Embryonic facial prominence (tissue), 1 donor: ENCODE data around the gene VPS8.
"Not testable (repeated sequence)": the region's sequence is repeated elsewhere in the genome, so short reads cannot be mapped to it uniquely, and the experiment has no call there.

Experiments
- DNase-seq: peaks from one replicate; pipeline ENCODE4 v3.0.0-alpha.2; 2016; ENCODE audit errors: extremely low spot score

VPS8 gene

DNA sequence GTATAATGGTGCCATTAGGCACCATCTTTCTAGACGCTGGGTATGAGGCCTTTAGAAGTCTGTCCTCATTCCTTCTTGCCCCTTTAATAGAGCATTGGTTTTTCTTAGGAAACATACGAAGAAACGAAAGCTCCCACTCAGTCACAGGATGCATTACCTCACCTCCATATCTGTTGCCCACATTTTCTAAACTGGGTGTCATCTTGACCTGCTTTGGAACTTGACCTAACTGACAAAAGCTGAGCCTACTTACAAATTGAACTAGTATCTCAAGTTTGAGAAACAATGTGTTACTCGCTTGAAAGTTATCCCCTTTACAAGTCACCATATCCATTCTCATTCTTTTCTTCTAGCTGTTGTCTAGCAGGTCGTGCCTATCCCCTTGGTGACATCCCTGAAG, 102.7 kb downstream of the VPS8 start:
- no peak for DNase-seq

DNA sequence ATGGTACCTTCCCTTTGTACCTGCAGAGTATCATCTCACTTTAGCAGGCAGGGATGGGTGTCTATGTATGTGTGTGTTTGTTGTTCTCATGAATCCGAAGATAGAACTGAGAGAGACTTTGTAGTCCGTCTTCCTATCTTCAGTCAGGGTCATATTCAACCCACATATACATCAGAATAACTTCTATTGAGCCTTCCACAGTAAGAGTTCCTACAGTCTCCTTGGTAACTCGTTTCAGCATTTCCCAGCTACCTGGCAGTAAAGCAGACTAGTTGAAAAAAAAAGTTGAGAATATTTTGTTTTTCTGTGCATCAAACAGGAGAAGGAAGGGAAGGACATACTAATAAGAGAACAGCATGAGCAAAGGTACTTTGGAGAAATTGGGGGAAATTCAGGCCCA, 106.8 kb downstream of the VPS8 start:
- no peak for DNase-seq

DNA sequence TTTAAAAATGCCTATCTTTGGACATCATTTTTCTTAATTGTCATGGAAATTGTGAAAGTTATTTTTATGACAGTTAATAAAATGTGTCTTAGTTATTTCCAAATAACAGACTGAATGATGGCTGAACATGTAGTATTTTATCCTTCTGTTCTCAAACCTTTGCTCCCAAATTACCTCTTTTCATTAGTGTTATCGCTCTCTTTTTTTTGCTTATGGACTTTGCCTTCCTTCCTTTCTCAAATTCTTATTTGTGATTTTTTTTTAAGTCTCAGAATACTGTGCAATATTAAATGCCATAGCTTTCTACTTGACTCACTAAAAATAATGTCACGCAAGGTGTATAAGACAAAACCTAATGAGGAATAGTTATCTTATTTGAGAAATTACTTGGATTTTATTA, 107.7 kb downstream of the VPS8 start:
- DNase-seq, result no peak

DNA sequence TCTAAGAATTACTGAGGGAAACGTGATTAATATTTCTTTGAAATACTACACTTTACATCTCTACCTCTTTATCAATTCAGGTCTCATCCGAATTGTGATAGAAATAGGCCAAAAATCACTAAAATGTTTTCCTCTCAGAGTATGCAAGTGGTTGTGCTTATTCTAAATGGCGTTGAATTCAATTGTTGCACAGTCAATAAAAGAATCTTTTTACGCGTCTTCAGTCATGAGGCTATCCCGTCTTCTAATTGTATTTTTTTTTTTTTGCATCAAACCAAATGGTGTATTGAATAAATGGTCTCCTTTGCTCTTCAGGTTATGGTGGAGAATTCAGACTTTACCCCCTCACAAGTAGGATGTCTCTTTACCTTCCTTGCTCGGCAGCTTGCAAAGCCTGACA, 112.6 kb downstream of the VPS8 start:
- DNase-seq, result no peak

DNA sequence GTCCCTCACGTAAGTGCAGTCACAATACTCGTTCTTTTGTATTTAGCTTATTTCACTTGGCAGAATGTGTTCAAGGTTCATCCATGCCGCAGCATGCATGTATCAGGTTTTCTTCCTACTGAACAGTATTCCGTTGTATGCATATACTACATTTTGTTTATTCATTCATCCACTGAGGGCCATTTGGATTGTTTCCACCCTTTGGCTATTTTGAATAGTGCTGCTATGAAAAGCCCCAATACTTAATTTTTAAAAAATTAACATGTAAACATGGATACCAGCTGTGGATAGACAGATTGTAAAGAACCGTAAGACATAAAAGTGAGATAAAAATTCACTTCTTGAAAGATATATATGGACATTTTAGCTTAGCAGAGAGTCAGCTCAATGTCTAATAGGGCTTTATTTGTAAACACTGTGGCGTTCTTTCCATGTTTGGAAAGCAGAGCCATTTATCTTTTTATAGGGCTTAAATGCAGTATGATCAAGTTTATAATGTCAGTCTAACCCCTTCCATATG, 115.9 kb downstream of the VPS8 start:
- DNase-seq, result no peak

DNA sequence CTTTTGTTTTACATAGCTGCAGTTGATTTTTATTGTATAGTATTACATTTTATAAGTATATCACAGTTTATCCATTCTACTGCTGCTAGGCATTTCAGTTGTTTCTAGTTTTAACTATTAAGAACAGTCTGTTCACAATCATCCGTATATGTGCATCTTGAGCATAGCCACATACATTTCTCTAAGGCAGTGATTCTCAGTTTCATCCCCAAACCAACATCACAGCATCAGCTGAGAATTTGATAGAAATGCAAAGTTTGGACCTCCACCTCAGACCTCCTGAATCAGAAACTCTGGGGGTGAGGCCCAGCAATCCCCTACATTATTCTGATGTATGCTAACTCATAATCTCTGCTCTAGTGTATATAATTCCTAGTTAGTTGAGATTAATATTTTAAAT, 120.8 kb downstream of the VPS8 start:
- DNase-seq, result no peak

DNA sequence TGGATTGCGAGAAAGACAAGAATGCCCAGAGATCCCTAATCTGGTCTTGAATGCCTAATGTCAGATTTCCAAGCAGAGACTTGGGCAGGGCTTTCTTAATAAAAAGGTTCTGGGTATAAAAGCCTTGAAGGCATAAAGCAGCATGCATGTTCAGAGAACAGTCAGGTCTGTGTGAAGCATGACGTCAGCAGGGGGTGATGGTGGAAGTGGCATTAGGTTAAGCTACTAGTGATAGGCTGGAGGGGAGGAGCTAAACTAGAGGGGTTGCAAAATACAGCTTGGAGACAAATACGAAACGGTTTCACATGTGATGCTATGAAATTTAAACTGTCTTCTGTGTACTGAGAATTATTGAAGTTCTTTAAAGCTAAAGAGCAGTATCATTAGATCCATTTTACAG, 125.6 kb downstream of the VPS8 start:
- no peak for DNase-seq

DNA sequence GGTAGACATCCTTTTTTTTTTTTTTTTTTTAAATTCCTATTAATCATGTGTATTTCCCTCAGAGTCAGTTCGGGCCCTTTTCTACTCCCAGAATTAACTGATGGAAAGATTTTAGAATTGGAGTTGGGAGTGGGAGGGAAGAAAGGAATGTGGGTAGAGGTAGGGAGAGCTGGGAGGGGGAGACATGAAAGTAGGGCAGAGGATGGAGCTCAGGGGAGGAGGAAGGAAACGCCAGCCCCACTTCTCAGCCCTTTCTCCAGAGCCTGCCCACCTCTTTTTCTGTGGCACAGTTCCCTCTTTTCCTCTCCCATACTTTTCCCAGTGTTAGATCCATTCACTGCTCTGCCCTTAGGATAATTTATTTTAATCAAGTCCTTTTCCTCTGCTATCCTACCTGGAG, 129.4 kb downstream of the VPS8 start:
- no peak for DNase-seq

DNA sequence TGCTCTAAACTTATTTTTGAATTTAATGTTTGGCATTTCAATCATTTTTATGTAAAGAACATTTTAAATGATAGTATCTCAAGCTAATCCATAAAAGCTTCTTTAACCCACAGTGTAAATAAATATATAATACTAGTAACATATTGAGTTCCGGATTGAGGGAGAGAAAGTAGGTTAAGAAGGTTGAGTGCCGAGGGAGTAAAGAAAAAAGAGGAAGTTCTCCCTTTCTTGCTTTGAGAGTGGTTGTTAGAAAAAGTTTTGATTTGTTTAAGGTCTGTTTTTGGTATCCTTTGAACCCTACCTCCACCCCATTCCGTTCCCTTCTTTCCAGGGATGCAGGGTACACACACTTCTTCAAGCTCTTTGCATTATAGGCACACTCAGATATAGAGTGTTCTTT, 130.8 kb downstream of the VPS8 start:
- no peak for DNase-seq

DNA sequence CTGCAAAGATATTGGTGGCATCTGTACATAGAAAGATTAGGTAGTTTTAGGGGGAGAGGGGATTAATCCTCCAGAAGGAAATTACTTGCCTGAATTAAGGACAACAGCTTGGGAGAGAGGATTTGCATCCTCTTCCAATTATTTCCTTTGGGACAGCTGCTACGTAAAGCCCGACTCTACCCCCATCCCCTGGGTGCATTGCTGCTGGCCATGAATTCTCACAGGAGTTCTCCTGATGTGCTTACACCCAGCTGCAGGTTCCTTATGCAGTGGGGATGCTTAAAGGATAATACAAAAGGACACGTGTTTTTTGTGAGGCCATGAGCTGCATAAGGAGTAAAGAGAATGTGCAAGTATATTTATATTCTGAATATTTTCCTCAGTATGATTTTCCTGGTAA, 132.3 kb downstream of the VPS8 start:
- no peak for DNase-seq

DNA sequence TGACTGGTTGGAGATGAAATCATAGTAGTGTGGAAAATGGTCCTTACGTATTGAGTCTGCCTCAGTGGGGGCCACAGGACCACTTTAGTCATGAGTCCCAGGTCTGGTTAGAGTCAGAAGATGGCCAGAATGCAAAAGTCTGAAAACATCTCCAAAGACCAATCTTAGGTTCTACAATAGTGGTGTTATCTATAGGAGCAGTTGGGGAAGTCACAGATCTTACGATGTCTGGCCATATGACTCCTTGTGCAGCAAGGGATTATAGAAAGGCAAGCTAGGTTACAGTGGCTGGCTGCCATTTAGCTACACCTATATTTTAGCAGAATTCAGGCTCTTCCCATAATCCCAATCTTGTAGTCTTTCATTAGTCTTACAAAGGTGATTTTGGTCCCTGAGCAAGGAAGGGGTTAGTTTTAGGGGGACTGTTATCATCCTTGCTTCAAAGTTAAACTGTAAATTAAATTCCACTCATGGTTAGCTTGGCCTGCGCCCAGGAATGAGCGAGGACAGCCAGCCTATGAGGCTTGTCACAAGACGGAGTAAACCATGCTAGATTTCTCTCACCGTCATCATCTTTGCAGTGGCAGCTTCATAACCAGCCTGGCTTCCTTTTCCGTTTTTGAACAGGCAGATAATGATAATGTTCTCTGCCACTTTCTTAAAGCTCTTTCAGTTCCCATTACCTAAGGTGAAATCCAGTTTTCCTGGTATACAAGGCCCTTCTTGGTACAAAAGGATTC, 134.1 kb downstream of the VPS8 start:
- no peak for DNase-seq

DNA sequence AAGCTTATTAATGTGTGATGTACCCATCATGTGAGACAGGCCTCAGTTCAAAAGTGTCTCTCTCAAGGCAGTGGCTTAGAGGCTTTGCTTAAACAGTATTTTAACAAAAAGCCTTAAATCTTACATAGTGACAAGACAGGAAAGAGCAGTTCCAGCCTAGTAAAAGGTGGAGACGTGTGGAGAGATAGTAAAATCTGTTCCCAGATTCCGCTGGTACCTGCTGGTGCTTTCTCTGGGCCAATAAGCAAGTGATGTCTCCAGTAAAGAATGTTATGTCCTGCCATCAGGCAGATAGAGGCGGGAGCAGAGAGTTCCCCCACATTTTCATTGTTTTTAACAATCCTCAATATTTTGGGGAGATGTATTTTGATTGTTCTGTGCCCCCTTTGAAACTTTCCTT, 135.0 kb downstream of the VPS8 start:
- DNase-seq, result no peak

DNA sequence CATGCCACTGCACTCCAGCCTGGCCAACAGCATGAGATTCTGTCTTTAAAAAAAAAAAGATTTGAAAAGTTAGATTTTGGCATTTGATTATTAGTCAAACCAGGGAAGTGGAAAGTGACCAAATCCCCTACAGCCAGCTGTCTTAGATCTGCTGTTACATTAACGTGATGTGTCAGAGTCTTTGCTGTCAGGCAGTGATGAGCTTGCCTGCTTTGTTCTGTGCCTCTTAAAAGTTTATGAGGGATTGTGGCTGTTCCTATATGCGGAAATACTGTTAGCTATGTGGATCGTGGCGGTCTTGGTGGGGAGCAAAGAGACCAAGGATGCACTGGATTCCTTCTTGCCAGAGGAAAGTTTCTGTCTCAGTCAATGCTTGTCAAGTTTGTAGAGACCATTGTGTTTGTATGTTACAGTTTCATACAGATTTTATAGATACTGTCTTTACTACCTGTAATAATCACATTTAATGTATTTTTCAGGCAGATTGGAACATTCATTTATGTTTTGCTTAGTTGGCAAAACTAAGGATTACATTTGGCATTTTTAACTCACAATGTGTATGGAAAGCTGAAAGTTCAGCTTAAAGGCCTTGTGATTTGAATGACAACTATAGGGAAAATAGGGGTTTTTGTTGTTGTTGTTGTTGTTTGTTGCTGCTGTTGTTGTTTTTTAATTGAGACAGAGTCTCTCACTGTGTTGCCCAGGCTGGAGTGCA, 137.4 kb downstream of the VPS8 start:
- no peak for DNase-seq

DNA sequence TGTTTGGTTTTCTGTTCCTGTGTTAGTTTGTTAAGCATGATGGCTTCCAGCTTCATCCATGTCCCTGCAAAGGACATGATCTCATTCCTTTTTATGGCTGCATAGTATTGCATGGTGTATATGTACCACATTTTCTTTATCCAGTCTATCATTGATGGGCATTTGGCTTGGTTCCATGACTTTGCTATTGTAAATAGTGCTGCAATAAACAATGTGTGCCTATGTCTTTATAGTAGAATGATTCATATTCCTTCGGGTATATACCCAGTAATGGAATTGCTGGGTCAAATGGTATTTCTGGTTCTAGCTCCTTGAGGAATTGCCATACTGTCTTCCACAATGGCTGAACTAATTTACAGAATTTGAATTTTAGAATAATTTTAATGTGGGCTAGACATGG, 138.8 kb downstream of the VPS8 start:
- not testable (repeated sequence) for DNase-seq

DNA sequence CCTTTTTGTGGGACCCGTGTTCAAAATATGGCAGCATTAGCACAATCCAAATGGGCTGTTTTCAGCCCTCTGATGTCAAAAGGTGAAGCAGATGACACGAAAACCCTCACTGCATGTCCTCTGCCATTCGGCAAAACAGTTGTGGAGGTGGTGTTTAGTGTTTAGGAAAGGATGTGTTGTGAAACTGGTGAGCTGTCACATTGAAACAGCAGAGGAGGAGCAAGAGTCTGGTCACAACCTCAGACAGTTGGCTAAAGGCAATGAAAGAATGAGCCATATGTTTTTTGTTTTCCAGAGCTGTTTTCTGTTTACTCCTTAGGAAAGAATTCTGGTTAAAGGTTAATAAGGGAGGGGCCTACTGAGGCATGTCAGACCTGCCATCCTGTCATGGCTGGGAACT, 140.7 kb downstream of the VPS8 start:
- DNase-seq, result no peak

DNA sequence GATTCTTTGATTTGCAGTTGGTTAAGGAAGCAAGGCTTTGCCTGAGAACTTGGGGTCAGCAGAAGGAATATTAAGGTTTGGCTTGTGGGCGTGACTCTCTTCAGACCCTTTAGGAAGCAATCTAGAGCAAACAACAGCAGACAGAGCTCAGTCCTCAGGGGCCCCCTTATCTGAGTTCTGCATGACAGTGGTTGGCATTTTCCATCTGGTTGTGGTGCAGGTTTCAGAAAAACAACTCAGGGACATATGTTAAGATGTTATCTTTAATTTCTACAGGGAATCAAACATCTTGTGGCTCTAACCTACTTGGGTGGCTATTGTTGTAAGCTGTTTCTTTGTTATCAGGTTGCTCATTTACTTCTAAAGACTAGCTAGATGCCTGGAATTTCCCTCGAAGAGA, 141.4 kb downstream of the VPS8 start:
- no peak for DNase-seq

DNA sequence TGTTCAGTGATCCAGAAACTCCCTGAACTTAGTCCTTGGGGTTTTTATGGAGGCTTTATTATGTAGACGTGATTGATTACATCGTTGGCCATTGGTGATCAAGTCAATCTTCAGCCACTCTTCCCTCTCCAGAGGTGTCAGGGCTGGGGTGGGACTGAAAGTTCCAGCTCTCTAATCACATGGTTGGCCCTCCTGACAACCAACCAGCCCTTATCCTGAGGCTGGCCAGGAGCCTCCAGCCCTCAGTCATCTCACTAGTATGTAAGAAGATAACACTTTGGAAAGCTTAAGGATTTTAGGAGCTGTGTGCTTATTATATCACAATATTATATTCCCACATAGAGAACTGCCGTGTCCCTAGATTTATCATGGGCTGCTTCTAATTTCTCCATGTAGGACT, 142.3 kb downstream of the VPS8 start:
- no peak for DNase-seq

DNA sequence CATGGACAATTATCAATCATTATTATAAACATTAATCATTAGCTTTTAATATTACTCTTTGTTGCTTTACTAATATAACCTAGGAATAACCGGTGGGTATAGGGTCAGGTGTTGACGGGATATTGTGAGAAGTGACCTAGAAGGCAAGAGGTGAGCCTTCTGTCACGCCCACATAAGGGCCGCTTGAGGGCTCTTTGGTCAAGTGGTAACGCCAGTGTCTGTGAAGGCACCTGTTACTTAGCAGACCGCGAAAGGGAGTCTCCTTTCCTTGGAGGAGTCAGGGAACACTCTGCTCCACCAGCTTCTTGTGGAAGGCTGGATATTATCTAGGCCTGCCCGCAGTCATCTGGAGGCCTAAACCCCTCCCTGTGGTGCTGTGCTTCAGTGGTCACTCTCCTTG, 142.9 kb downstream of the VPS8 start:
- not testable (repeated sequence) for DNase-seq

DNA sequence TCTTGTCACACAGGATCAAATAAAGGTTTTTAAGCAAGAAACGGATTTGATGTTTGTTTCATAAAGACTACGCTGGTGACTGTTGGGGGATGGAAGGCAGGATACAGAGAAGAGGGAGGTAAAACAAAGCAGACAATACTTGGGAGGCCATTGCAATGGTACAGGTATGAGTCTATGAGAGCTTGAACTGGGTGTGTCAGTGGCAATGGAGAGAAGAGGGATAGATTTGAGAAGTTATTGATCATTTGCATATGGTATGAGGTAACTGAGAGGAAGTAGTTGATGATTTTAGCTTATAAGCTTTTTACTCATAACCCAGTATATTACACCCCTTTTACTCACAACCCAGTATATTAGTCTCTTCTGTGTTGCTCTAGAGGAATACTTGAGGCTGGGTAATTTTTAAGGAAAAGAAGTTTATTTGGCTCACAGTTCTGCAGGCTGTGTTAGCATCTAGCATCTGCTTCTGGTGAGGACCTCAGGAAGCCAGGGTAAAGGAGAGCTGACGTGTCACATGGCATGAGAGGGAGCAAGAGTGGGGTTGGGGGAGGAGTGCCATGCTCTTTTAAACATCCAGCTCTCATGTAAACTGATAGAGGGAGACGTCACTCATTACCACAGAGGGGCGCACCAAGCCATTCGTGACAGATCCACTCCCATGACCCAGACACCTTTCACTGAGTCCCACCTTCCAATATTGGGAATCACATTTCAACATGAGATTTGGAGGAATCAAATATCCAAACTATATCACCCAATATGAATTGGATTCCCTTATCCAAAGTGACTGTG, 153.9 kb downstream of the VPS8 start:
- DNase-seq, result no peak

DNA sequence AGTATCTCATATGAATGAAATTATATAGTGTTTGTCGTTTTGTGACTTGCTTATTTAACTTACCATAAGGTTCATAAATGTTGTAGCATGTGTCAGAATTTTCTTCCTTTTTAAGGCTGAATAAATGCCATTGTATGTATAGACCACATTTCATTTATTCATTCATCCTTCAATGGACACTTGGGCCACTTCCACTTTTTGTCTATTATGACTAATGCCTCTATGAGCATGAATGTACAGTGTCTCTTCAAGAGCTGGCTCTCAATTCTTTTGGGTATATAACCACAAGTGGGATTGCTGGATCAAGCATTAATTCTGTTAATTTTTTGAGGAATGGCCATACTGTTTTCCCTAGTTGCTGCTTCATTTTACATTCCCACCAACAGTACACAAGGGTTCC, 156.1 kb downstream of the VPS8 start:
- no peak for DNase-seq

DNA sequence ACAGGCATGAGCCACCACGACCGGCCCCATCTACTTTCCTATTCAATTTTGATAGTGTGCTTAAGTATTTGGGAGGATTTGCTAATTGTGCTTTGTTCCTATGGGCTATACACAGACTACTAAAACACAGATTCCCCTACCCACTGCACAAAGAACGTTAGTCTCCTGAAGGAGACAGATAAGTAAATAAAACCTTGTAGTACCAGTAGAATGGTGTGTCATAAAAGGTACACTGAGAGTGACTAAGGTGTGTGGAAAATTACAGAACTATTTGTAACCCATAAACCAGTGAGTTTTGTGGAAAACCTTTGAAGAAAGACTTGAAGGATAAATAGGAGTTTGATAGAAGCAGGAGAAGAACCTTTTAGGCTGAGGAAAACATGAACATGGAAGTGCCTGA, 158.2 kb downstream of the VPS8 start:
- DNase-seq, result no peak

DNA sequence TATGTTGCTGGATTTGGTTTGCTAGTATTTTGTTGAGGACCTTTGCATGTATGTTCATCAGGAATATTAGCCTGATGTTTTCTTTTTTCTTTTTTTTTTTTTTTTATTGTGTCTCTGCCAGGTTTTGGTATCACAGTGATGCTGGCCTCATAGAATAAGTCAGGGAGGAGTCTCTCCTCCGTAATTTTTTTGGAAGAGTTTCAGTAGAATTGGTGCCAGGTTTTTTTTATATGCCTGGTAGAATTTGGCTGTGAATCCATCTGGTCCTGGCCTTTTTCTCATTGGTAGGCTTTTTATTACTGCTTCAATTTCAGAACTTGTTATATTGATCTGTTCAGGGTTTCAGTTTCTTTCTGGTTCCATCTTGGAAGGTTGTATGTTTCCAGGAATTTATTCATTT, 165.8 kb downstream of the VPS8 start:
- DNase-seq, result no peak

DNA sequence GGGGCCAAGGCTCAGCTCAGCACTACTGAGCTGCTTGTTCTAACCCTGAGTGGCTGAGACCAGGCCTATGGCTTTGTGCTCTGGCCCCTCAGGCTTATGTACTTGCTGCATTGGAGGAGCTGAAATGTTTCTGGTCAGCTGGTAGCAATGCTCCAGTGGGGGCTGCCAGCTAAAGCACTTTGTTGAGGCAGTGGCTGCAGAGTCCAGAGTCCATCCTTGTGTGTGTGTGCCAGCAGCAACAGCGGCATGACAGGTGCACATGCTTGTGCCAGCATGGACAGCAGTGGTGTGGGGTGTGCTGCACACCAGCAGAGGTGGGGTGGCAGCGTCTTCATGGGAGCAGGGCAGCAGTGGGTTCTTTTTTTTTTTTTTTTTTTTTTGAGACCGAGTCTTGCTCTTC, 169.1 kb downstream of the VPS8 start:
- no peak for DNase-seq
